ENCODE results near the gene PIK3R5. TPM values are rescaled to one million over a fixed set of nuclear protein-coding genes. Genes with fewer than 3 reads are reported as not detected.

PIK3R5 gene
- total and polyA plus RNA-seq, 2 donors (not counting 3 experiments of a cell fraction or from before 2014, with no cell fraction given), result not detected

DNA sequence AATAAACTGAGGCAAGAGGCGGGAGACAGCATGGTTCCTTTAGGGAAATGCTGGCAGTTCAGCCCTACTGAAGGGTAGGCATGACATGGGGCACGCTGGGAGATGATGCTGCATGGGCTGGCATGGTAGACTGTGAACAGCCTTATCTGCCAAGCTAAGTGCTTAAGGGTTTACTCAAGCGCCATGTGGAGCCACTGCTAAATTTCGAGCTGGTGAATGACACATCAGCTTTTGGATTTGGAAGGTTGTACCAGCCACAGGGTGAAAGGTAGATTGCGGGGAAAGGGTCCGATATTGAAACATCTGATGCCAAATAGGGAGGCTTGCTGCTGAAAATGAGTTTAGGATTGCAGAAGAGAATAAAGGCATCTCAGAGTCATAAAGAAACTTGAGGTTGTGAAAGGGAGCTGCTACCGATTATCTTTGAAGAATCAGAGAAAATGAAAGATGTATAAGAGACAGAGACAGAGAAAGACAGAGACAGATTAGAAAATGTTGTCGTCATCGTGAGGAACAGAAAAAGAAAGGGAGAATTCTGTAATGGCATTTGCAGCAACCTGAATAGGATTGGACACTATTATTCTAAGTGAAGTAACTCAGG lies 16.3 kb downstream of the PIK3R5 start:
- no peaks in the 10 kb centered on the region for H4K20me1 ChIP-seq (replicated peaks; ENCODE audit: control insufficient read depth, extremely low read depth, insufficient read depth, low read length)
- H3K9me3 ChIP-seq (replicated peaks; ENCODE audit: control insufficient read depth, insufficient read depth, low read length), result no peaks in the 10 kb centered on the region
- H3K27ac ChIP-seq (ENCODE audit: insufficient read depth, low read depth, low read length), result no peak overlapping the region
- no peak overlapping the region for H3K9ac ChIP-seq (replicated peaks; ENCODE audit: extremely low read depth, insufficient read depth, low read length)
- H3K36me3 ChIP-seq (ENCODE audit: control insufficient read depth in 2 of 2, extremely low read depth in 1 of 2, insufficient read depth in 2 of 2, low read length in 2 of 2), result no peaks in the 10 kb centered on the region
- BruUV-seq (replicated peaks), result no TSS peak
- H2AFZ ChIP-seq (ENCODE audit: low read depth, low read length), result no peak overlapping the region
- H3K4me1 ChIP-seq (ENCODE audit: control insufficient read depth, extremely low read depth, insufficient read depth, low read length), result no peaks in the 10 kb centered on the region
- H3K4me3 ChIP-seq (replicated peaks in 1 of 3; ENCODE audit: insufficient read depth in 1 of 3, low read depth in 1 of 3, low read length in 3 of 3), result no peak overlapping the region
- H3K9me1 ChIP-seq (replicated peaks; ENCODE audit: control insufficient read depth, extremely low read depth, insufficient read depth, low read length), result no peaks in the 10 kb centered on the region
- no peak overlapping the region for H3K4me2 ChIP-seq (ENCODE audit: insufficient read depth, low read length)
- FAIRE-seq, result no peak
- TF ChIP-seq, protein P1, sequence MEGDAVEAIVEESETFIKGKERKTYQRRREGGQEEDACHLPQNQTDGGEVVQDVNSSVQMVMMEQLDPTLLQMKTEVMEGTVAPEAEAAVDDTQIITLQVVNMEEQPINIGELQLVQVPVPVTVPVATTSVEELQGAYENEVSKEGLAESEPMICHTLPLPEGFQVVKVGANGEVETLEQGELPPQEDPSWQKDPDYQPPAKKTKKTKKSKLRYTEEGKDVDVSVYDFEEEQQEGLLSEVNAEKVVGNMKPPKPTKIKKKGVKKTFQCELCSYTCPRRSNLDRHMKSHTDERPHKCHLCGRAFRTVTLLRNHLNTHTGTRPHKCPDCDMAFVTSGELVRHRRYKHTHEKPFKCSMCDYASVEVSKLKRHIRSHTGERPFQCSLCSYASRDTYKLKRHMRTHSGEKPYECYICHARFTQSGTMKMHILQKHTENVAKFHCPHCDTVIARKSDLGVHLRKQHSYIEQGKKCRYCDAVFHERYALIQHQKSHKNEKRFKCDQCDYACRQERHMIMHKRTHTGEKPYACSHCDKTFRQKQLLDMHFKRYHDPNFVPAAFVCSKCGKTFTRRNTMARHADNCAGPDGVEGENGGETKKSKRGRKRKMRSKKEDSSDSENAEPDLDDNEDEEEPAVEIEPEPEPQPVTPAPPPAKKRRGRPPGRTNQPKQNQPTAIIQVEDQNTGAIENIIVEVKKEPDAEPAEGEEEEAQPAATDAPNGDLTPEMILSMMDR (IDR thresholded peaks at IDR 0.05; ENCODE audit: extremely low read depth in 1 of 2, insufficient read depth in 1 of 2, low read depth in 1 of 2, low read length in 2 of 2), result no peak
- TF ChIP-seq, protein P2, sequence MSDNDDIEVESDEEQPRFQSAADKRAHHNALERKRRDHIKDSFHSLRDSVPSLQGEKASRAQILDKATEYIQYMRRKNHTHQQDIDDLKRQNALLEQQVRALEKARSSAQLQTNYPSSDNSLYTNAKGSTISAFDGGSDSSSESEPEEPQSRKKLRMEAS (IDR thresholded peaks at IDR 0.05; ENCODE audit: insufficient read depth, insufficient read length), result no peak
- TF ChIP-seq JUN (IDR thresholded peaks at IDR 0.05; ENCODE audit: borderline replicate concordance, insufficient read depth, insufficient read length, low read depth), result no peak
- TF ChIP-seq MYC (IDR thresholded peaks at IDR 0.05; ENCODE audit: low read depth, low read length), result no peak
- no peak for TF ChIP-seq GATA2 (IDR thresholded peaks at IDR 0.05; ENCODE audit: insufficient read depth, insufficient read length, low read depth, low read length)
- TF ChIP-seq EZH2 (IDR thresholded peaks at IDR 0.05; ENCODE audit: borderline replicate concordance, low read depth, low read length, severe bottlenecking), result no peak
- TF ChIP-seq POLR2A (IDR thresholded peaks at IDR 0.05; ENCODE audit: low read depth, low read length), result no peak
- no peak for DNase-seq (ENCODE audit: low read depth, low spot score)
- dilution Hi-C loops (cut with MboI; ENCODE audit: extremely low pct_ligation_motif_present, low sequenced_read_pairs) (no loop called here), intact Hi-C loops (cut with micrococcal nuclease) (no loop called here)
- no peaks in the 10 kb centered on the region for H3K27me3 ChIP-seq (ENCODE audit: control insufficient read depth in 2 of 2, insufficient read depth in 2 of 2, low read length in 2 of 2)
- CTCF ChIA-PET, result no interaction called here
- POLR2A ChIA-PET, result no interaction called here
- no peaks in the 10 kb centered on the region for H3K79me2 ChIP-seq (ENCODE audit: control insufficient read depth, insufficient read depth, low read length)

Measured in endothelial cell of umbilical vein (primary cell).